Astrocyte (in vitro differentiated cells and primary cell): Measurements from ENCODE around the gene KCNK6. TPM values are rescaled to one million over a fixed set of nuclear protein-coding genes. Genes with fewer than 3 reads are reported as not detected.

ENCODE experiments used
- DNase-seq: peaks from one replicate; pipeline ENCODE4 v3.0.0-alpha.2; 2010; ENCODE audit warnings: low read depth
- FAIRE-seq: peaks from 2 replicates; lab custom pipeline; 2011; peaks lifted over from hg19 to GRCh38; lab: Jason Lieb, UNC
- H2AFZ ChIP-seq: 2 replicates; pipeline ENCODE4 v1.6.0; 2012; ENCODE audit warnings: low read depth, low read length, inconsistent platforms
- H3K27ac ChIP-seq: 2 replicates; pipeline ENCODE4 v1.5.1; 2011; ENCODE audit warnings: low read depth, low read length, inconsistent platforms
- H3K27me3 ChIP-seq: 2 replicates; pipeline ENCODE4 v1.6.0; 2011; ENCODE audit warnings: low read length, inconsistent platforms; ENCODE audit not compliant: insufficient read depth
- H3K36me3 ChIP-seq: 2 replicates; pipeline ENCODE4 v1.5.1; 2011; ENCODE audit warnings: low read length, inconsistent platforms; ENCODE audit not compliant: insufficient read depth
- H3K4me1 ChIP-seq: 2 replicates; pipeline ENCODE4 v1.5.1; 2011; ENCODE audit warnings: low read length, inconsistent platforms; ENCODE audit not compliant: insufficient read depth
- H3K4me2 ChIP-seq: 2 replicates; pipeline ENCODE4 v1.6.0; 2012; ENCODE audit warnings: low read length, inconsistent platforms
- H3K4me3 ChIP-seq: 2 replicates; pipeline ENCODE4 v1.5.1; 2011; ENCODE audit warnings: low read depth, mild to moderate bottlenecking, low read length, inconsistent platforms; ENCODE audit not compliant: insufficient read depth
- H3K79me2 ChIP-seq: 2 replicates; pipeline ENCODE4 v1.6.0; 2012; ENCODE audit warnings: mild to moderate bottlenecking, low read length, inconsistent platforms; ENCODE audit not compliant: insufficient read depth
- H3K9ac ChIP-seq: 2 replicates; pipeline ENCODE4 v1.6.0; 2012; ENCODE audit warnings: mild to moderate bottlenecking, low read length, inconsistent platforms
- H3K9me3 ChIP-seq: 2 replicates; pipeline ENCODE4 v1.5.1; 2012; ENCODE audit warnings: low read depth, mild to moderate bottlenecking, low read length, inconsistent platforms; ENCODE audit not compliant: insufficient read depth
- H4K20me1 ChIP-seq: 2 replicates; pipeline ENCODE4 v1.6.0; 2012; ENCODE audit warnings: low read length, inconsistent platforms; ENCODE audit not compliant: insufficient read depth
- H3K27ac Mint-ChIP-seq: one replicate; pipeline ENCODE4 v1.8.0; 2021; ENCODE audit warnings: mild to moderate bottlenecking, mixed read lengths; ENCODE audit not compliant: unreplicated experiment
- H3K27me3 Mint-ChIP-seq: one replicate; pipeline ENCODE4 v1.8.0; 2021; ENCODE audit warnings: low read depth, mixed read lengths; ENCODE audit not compliant: unreplicated experiment
- H3K36me3 Mint-ChIP-seq: one replicate; pipeline ENCODE4 v1.8.0; 2021; ENCODE audit warnings: low read depth, mixed read lengths; ENCODE audit not compliant: unreplicated experiment
- H3K4me1 Mint-ChIP-seq: one replicate; pipeline ENCODE4 v1.8.0; 2021; ENCODE audit warnings: low read depth, mixed read lengths; ENCODE audit not compliant: unreplicated experiment
- H3K4me3 Mint-ChIP-seq: one replicate; pipeline ENCODE4 v1.8.0; 2021; ENCODE audit warnings: mild to moderate bottlenecking, moderate library complexity, mixed read lengths; ENCODE audit not compliant: unreplicated experiment
- H3K9me3 Mint-ChIP-seq: one replicate; pipeline ENCODE4 v1.8.0; 2021; ENCODE audit warnings: mild to moderate bottlenecking, mixed read lengths; ENCODE audit not compliant: unreplicated experiment
- EZH2 ChIP-seq: IDR thresholded peaks from 2 replicates; pipeline ENCODE4 v1.6.1; 2012; ENCODE audit warnings: mild to moderate bottlenecking, low read length, inconsistent platforms; ENCODE audit not compliant: insufficient read depth
- total RNA-seq: library from RNA; stranded (reverse); gene quantifications from 2 replicates; pipeline ENCODE4 v1.2.1, GENCODE V29; 2021
- TF ChIP-seq, protein P1 (sequence below): IDR thresholded peaks from 2 replicates; pipeline ENCODE4 v1.5.1; 2011; ENCODE audit warnings: low read depth, mild to moderate bottlenecking, inconsistent platforms, low read length, moderate library complexity; ENCODE audit not compliant: insufficient read depth

Gene KCNK6
- total RNA-seq, 1 donor from 2014 or later, result 8.6 TPM

- Mint-ChIP-seq H3K4me1 (peaks cover 5% of the 10 kb centered on the region), H3K27ac (no peak overlapping the region), H3K4me3 (no peak overlapping the region), H3K36me3 (peaks cover 6% of the 10 kb centered on the region), H3K27me3 (no peaks in the 10 kb centered on the region), H3K9me3 (no peaks in the 10 kb centered on the region)
- no peaks in the 10 kb centered on the region for H3K36me3 ChIP-seq
- no peak overlapping the region for H3K4me2 ChIP-seq
- H2AFZ ChIP-seq, result no peak overlapping the region
- H3K4me1 ChIP-seq, result peaks cover 16% of the 10 kb centered on the region
- no peak for DNase-seq
- no peaks in the 10 kb centered on the region for H3K27me3 ChIP-seq
- no peak overlapping the region for H3K4me3 ChIP-seq
- FAIRE-seq, result no peak
- H3K27ac ChIP-seq, result no peak overlapping the region
- no peaks in the 10 kb centered on the region for H3K79me2 ChIP-seq
- no peaks in the 10 kb centered on the region for H3K9me3 ChIP-seq
- H3K9ac ChIP-seq, result no peak overlapping the region
- no peaks in the 10 kb centered on the region for H4K20me1 ChIP-seq
- TF ChIP-seq, protein P1, sequence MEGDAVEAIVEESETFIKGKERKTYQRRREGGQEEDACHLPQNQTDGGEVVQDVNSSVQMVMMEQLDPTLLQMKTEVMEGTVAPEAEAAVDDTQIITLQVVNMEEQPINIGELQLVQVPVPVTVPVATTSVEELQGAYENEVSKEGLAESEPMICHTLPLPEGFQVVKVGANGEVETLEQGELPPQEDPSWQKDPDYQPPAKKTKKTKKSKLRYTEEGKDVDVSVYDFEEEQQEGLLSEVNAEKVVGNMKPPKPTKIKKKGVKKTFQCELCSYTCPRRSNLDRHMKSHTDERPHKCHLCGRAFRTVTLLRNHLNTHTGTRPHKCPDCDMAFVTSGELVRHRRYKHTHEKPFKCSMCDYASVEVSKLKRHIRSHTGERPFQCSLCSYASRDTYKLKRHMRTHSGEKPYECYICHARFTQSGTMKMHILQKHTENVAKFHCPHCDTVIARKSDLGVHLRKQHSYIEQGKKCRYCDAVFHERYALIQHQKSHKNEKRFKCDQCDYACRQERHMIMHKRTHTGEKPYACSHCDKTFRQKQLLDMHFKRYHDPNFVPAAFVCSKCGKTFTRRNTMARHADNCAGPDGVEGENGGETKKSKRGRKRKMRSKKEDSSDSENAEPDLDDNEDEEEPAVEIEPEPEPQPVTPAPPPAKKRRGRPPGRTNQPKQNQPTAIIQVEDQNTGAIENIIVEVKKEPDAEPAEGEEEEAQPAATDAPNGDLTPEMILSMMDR, result no peak
- TF ChIP-seq EZH2, result no peak
These were observed 36.4 kb upstream of the KCNK6 start for GRCh38 chr19:38283271-38283670.

- Histone ChIP-seq H3K36me3 (no peaks in the 10 kb centered on the region), H3K79me2 (no peaks in the 10 kb centered on the region), H3K4me3 (no peak overlapping the region), H4K20me1 (no peaks in the 10 kb centered on the region), H2AFZ (no peak overlapping the region), H3K27ac (no peak overlapping the region), H3K9ac (no peak overlapping the region), H3K4me2 (no peak overlapping the region), H3K27me3 (no peaks in the 10 kb centered on the region), H3K9me3 (no peaks in the 10 kb centered on the region), H3K4me1 (peaks cover 15% of the 10 kb centered on the region)
- DNase-seq, result no peak
- no peaks in the 10 kb centered on the region for H3K27me3 Mint-ChIP-seq
- TF ChIP-seq, protein P1, result no peak
- TF ChIP-seq EZH2, result no peak
- no peaks in the 10 kb centered on the region for H3K9me3 Mint-ChIP-seq
- H3K4me1 Mint-ChIP-seq, result no peaks in the 10 kb centered on the region
- no peak for FAIRE-seq
- no peak overlapping the region for H3K27ac Mint-ChIP-seq
- peaks cover 8% of the 10 kb centered on the region for H3K36me3 Mint-ChIP-seq
- H3K4me3 Mint-ChIP-seq, result no peak overlapping the region
These were observed 35.2 kb upstream of the KCNK6 start for GRCh38 chr19:38284422-38284821.

- H3K9me3 ChIP-seq, result no peaks in the 10 kb centered on the region
- H3K4me3 ChIP-seq, result no peak overlapping the region
- H2AFZ ChIP-seq, result peak overlapping the region; percentile 58
- peaks cover 24% of the 10 kb centered on the region for H3K4me1 ChIP-seq
- peak overlapping the region; percentile 26 for H3K27ac ChIP-seq
- Mint-ChIP-seq H3K27me3 (no peaks in the 10 kb centered on the region), H3K36me3 (peaks cover 8% of the 10 kb centered on the region), H3K4me1 (peaks cover 2% of the 10 kb centered on the region), H3K27ac (no peak overlapping the region), H3K9me3 (no peaks in the 10 kb centered on the region), H3K4me3 (no peak overlapping the region)
- no peaks in the 10 kb centered on the region for H3K36me3 ChIP-seq
- FAIRE-seq (peak; percentile 47), DNase-seq (no peak)
- no peak overlapping the region for H3K4me2 ChIP-seq
- no peaks in the 10 kb centered on the region for H3K27me3 ChIP-seq
- TF ChIP-seq EZH2, result no peak
- TF ChIP-seq, protein P1, result no peak
- H3K9ac ChIP-seq, result peak overlapping the region; percentile 20
- no peaks in the 10 kb centered on the region for H4K20me1 ChIP-seq
- H3K79me2 ChIP-seq, result no peaks in the 10 kb centered on the region
These were observed 34.1 kb upstream of the KCNK6 start for GRCh38 chr19:38285567-38285966.
